H1 (cell line): ENCODE results near the gene PLCZ1. TPM values are rescaled to one million over a fixed set of nuclear protein-coding genes. Genes with fewer than 3 reads are reported as not detected.

ENCODE experiments used
- CTCF ChIA-PET: fragments of 300-600 bp; sonication (Branson Sonifier 250); formaldehyde crosslinking; loops from one replicate; lab custom pipeline; 2021; ENCODE audit not compliant: partially characterized antibody; lab: Charles Lee
- POLR2A ChIA-PET: fragments of 300-600 bp; sonication (Branson Sonifier 250); formaldehyde crosslinking; loops from one replicate; lab custom pipeline; 2021; ENCODE audit warnings: inconsistent platforms; ENCODE audit not compliant: partially characterized antibody; lab: Charles Lee
- DNase-seq, 2 experiments: peaks; one replicate each; pipeline versions ENCODE4 v3.0.0 to v3.0.0-alpha.2; 2010 to 2022; ENCODE audit warnings: low spot score in 2 of 2, low read depth in 1 of 2, mixed read lengths in 1 of 2
- FAIRE-seq: peaks from 2 replicates; lab custom pipeline; 2011; peaks lifted over from hg19 to GRCh38; lab: Jason Lieb, UNC
- H2AFZ ChIP-seq: 2 replicates; pipeline ENCODE4 v1.8.1; 2012; ENCODE audit warnings: low read length, inconsistent platforms
- H2AK5ac ChIP-seq: 2 replicates; pipeline ENCODE4 v1.6.1; 2013; ENCODE audit warnings: low read depth, low read length
- H2BK120ac ChIP-seq: replicated peaks from 2 replicates; pipeline ENCODE3; 2013; ENCODE audit warnings: low read depth, low read length, inconsistent platforms
- H2BK12ac ChIP-seq: 2 replicates; pipeline ENCODE4 v1.6.1; 2013; ENCODE audit warnings: low read depth, low read length
- H2BK15ac ChIP-seq: 2 replicates; pipeline ENCODE4 v1.6.1; 2013; ENCODE audit warnings: low read length
- H2BK20ac ChIP-seq: 2 replicates; pipeline ENCODE4 v1.6.1; 2013; ENCODE audit warnings: low read length
- H2BK5ac ChIP-seq: 2 replicates; pipeline ENCODE4 v1.6.1; 2013; ENCODE audit warnings: low read depth, low read length
- H3K14ac ChIP-seq: 2 replicates; pipeline ENCODE4 v1.6.1; 2013; ENCODE audit warnings: inconsistent platforms; ENCODE audit not compliant: insufficient read length
- H3K18ac ChIP-seq: 2 replicates; pipeline ENCODE4 v1.6.1; 2013; ENCODE audit warnings: low read length; ENCODE audit errors: extremely low read depth
- H3K23ac ChIP-seq: 2 replicates; pipeline ENCODE4 v1.6.1; 2013; ENCODE audit warnings: inconsistent platforms; ENCODE audit not compliant: insufficient read length
- H3K23me2 ChIP-seq: 2 replicates; pipeline ENCODE4 v1.6.1; 2013; ENCODE audit warnings: low read depth, low read length
- H3K27ac ChIP-seq: 2 replicates; pipeline ENCODE4 v1.6.1; 2011; ENCODE audit warnings: low read depth, low read length, inconsistent platforms
- H3K27me3 ChIP-seq, 4 experiments: replicated peaks in 1 of 4; 1 replicate in 1 of 4; 2 replicates in 3 of 4; pipeline versions ENCODE4 v1.6.1 to v1.8.1; 2011 to 2013; ENCODE audit warnings: low read length in 3 of 4, mild to moderate bottlenecking in 3 of 4, inconsistent platforms in 2 of 4, mixed read lengths in 2 of 4, moderate library complexity in 1 of 4; ENCODE audit not compliant: control insufficient read depth in 3 of 4, insufficient read depth in 3 of 4; ENCODE audit errors: extremely low read depth in 1 of 4
- H3K36me3 ChIP-seq, 4 experiments: 2 replicates each; pipeline versions ENCODE4 v1.6.1 to v1.8.1; 2011 to 2013; ENCODE audit warnings: mild to moderate bottlenecking in 4 of 4, low read length in 3 of 4, moderate library complexity in 2 of 4, control low read depth in 1 of 4, inconsistent platforms in 1 of 4; ENCODE audit not compliant: insufficient read depth in 4 of 4, control insufficient read depth in 2 of 4
- H3K4ac ChIP-seq: replicated peaks from 2 replicates; pipeline ENCODE3; 2013; ENCODE audit warnings: low read length, low read depth, mixed read lengths, inconsistent platforms; ENCODE audit not compliant: insufficient read length
- H3K4me1 ChIP-seq, 4 experiments: replicated peaks in 1 of 4; 1 replicate in 1 of 4; 2 replicates in 3 of 4; pipeline versions ENCODE4 v1.6.1 to v1.8.1; 2011 to 2013; ENCODE audit warnings: low read length in 3 of 4, inconsistent platforms in 2 of 4, mixed read lengths in 1 of 4; ENCODE audit not compliant: insufficient read depth in 4 of 4, control insufficient read depth in 3 of 4
- H3K4me2 ChIP-seq, 2 experiments: 2 replicates each; pipeline versions ENCODE4 v1.6.1 to v1.8.1; 2011 to 2013; ENCODE audit warnings: low read depth in 2 of 2, low read length in 2 of 2, control low read depth in 1 of 2, inconsistent platforms in 1 of 2, mild to moderate bottlenecking in 1 of 2; ENCODE audit not compliant: insufficient read depth in 1 of 2
- H3K4me3 ChIP-seq, 4 experiments: fragments of 200-600, 300-600 bp in 1 of 4; sonication (generic), shearing (Covaris generic), sonication (Bioruptor Twin) in 1 of 4; 2 replicates each; pipeline versions ENCODE4 v1.5.1 to v1.8.1; 2011 to 2016; ENCODE audit warnings: low read length in 4 of 4, low read depth in 3 of 4, control low read depth in 2 of 4, inconsistent platforms in 2 of 4, mild to moderate bottlenecking in 2 of 4, mixed read lengths in 1 of 4, moderate library complexity in 1 of 4; ENCODE audit not compliant: insufficient read depth in 2 of 4; ENCODE audit errors: extremely low read depth in 1 of 4
- H3K56ac ChIP-seq: replicated peaks from 2 replicates; pipeline ENCODE3; 2013; ENCODE audit warnings: low read depth, mild to moderate bottlenecking, mixed read lengths, low read length, inconsistent platforms; ENCODE audit not compliant: insufficient read length
- H3K79me1 ChIP-seq: 2 replicates; pipeline ENCODE4 v1.6.1; 2013; ENCODE audit warnings: low read depth, low read length, control low read depth
- H3K79me2 ChIP-seq, 2 experiments: 2 replicates each; pipeline versions ENCODE4 v1.6.1 to v1.8.1; 2012 to 2013; ENCODE audit warnings: low read length in 2 of 2, mild to moderate bottlenecking in 2 of 2, inconsistent platforms in 1 of 2; ENCODE audit not compliant: insufficient read depth in 2 of 2, control insufficient read depth in 1 of 2
- H3K9ac ChIP-seq, 4 experiments: replicated peaks in 1 of 4; 1 replicate in 1 of 4; 2 replicates in 3 of 4; pipeline versions ENCODE4 v1.6.1 to v1.8.1; 2011 to 2013; ENCODE audit warnings: low read depth in 3 of 4, low read length in 3 of 4, control low read depth in 2 of 4, mild to moderate bottlenecking in 2 of 4, moderate library complexity in 2 of 4, inconsistent platforms in 1 of 4; ENCODE audit errors: extremely low read depth in 1 of 4
- H3K9me3 ChIP-seq, 2 experiments: 2 replicates each; pipeline versions ENCODE4 v1.6.1 to v1.8.1; 2012 to 2013; ENCODE audit warnings: mild to moderate bottlenecking in 2 of 2, moderate library complexity in 2 of 2, control low read depth in 1 of 2, inconsistent platforms in 1 of 2, low read depth in 1 of 2, low read length in 1 of 2, mixed read lengths in 1 of 2; ENCODE audit not compliant: insufficient read depth in 2 of 2
- H4K20me1 ChIP-seq, 2 experiments: replicated peaks in 1 of 2; 2 replicates each; pipeline versions ENCODE3 to v1.8.1; 2011 to 2013; ENCODE audit warnings: inconsistent platforms in 2 of 2, low read length in 2 of 2, mild to moderate bottlenecking in 1 of 2; ENCODE audit not compliant: insufficient read depth in 2 of 2, control insufficient read depth in 1 of 2
- H4K5ac ChIP-seq: 2 replicates; pipeline ENCODE4 v1.6.1; 2013; ENCODE audit warnings: low read length, low read depth, mixed read lengths, inconsistent platforms; ENCODE audit not compliant: insufficient read length
- H4K8ac ChIP-seq: 2 replicates; pipeline ENCODE4 v1.8.0; 2013; ENCODE audit warnings: mild to moderate bottlenecking, moderate library complexity, low read length, inconsistent platforms; ENCODE audit not compliant: insufficient read depth; ENCODE audit errors: extremely low read depth
- H4K91ac ChIP-seq: replicated peaks from 2 replicates; pipeline ENCODE3; 2013; ENCODE audit warnings: low read length, mixed read lengths, inconsistent platforms; ENCODE audit not compliant: insufficient read length
- ATF2 ChIP-seq: IDR thresholded peaks from 2 replicates; pipeline ENCODE4 v1.6.1; 2012; ENCODE audit warnings: low read length, inconsistent platforms
- CBX5 ChIP-seq: fragments of 300-800, 300-1000 bp; sonication (generic); IDR thresholded peaks from 2 replicates; pipeline ENCODE4 v1.7.1; 2016; ENCODE audit warnings: antibody characterized with exemption, low read length, low read depth
- CHD2 ChIP-seq: IDR thresholded peaks from 2 replicates; pipeline ENCODE4 v1.6.1; 2012; ENCODE audit warnings: low read length, improper control_type of control experiment
- GABPA ChIP-seq: IDR thresholded peaks from 2 replicates; pipeline ENCODE4 v1.6.1; 2011; ENCODE audit warnings: mild to moderate bottlenecking, low read length, moderate library complexity, borderline replicate concordance; ENCODE audit not compliant: insufficient read depth
- RAD21 ChIP-seq, 2 experiments: IDR thresholded peaks in 1 of 2; conservative IDR thresholded peaks in 1 of 2; 2 replicates each; pipeline ENCODE4 v1.6.1; 2011; ENCODE audit warnings: low read depth in 2 of 2, low read length in 2 of 2, improper control_type of control experiment in 1 of 2, inconsistent platforms in 1 of 2, mild to moderate bottlenecking in 1 of 2, moderate library complexity in 1 of 2
- SP2 ChIP-seq: IDR thresholded peaks from 2 replicates; pipeline ENCODE4 v1.6.1; 2012; ENCODE audit warnings: mild to moderate bottlenecking, low read length, inconsistent platforms
- TAF1 ChIP-seq: IDR thresholded peaks from 2 replicates; pipeline ENCODE4 v1.6.1; 2011; ENCODE audit warnings: mild to moderate bottlenecking, low read depth, low read length
- YY1 ChIP-seq: IDR thresholded peaks from 2 replicates; pipeline ENCODE4 v1.6.1; 2011; ENCODE audit warnings: low read depth, mild to moderate bottlenecking, low read length
- WGBS, 2 experiments: shearing (Covaris generic) in 1 of 2; methylation state at CpG; one replicate each; pipeline versions ENCODE4 v1.1.6 to v1.1.7; 2013 to 2015; ENCODE audit warnings: low lambda C conversion rate in 2 of 2, mixed read lengths in 2 of 2, inconsistent platforms in 1 of 2, low coverage in 1 of 2, missing lambda C conversion rate in 1 of 2; ENCODE audit not compliant: insufficient replicate concordance in 2 of 2, insufficient coverage in 1 of 2, insufficient read length in 1 of 2; ENCODE audit errors: extremely low coverage in 1 of 2, missing lambda C conversion rate in 1 of 2; 5-methylcytosine and 5-hydroxymethylcytosine counted together
- polyA plus RNA-seq, 7 experiments: library from polyadenylated mRNA; depleted of rRNA in 3 of 7; stranded (reverse) in 5 of 7; unstranded in 2 of 7; fragments of >200 nt in 5 of 7; fragments of 200-250 nt in 2 of 7; gene quantifications; 1 replicate in 5 of 7; 2 replicates in 1 of 7; 4 replicates in 1 of 7; pipeline versions ENCODE4 v1.2.1 to v1.2.3, GENCODE V29; 2011 to 2013; ENCODE audit warnings: missing spikeins in 2 of 7, mixed read lengths in 2 of 7
- total RNA-seq: library from RNA; stranded (reverse); fragmentation: NEBNext Ultra II Directional; extraction: Animal tissue kit (Norgen Biotek cat#: 25700); gene quantifications from 2 replicates; pipeline ENCODE4 v1.2.1, GENCODE V29; 2021
- TF ChIP-seq, protein P1 (sequence below): IDR thresholded peaks from 2 replicates; pipeline ENCODE4 v1.6.1; 2011; ENCODE audit warnings: low read depth, mild to moderate bottlenecking, low read length; ENCODE audit not compliant: insufficient read depth

Gene PLCZ1
- total and polyA plus RNA-seq, 2 of the 8 experiments (the other 6 are each of a cell fraction or from before 2014, with no cell fraction given) = not detected

GRCh38 chr12:18640321-18640955 lies 97.4 kb downstream of the PLCZ1 start:
- no peak overlapping the region for H2BK120ac ChIP-seq
- H2AFZ ChIP-seq = no peak overlapping the region
- H3K4me3 ChIP-seq = no peak overlapping the region
- CTCF ChIA-PET = interaction anchor here (0.7 to 2.4 kb wide), 3 partner anchors 11 to 478 kb away, joined by 3 to 7 read pairs (median 5); no protein-coding TSS in a partner anchor
- no peaks in the 10 kb centered on the region for H3K79me2 ChIP-seq
- no peak overlapping the region for H2BK12ac ChIP-seq
- no peak overlapping the region for H2BK5ac ChIP-seq
- no peak overlapping the region for H4K5ac ChIP-seq
- DNase-seq = no peak
- no peak for FAIRE-seq
- H4K91ac ChIP-seq = no peak overlapping the region
- 94% methylated on average over 4 of the region's 4 CpGs; no CpG with 5 or more reads in 1 of the 2 experiments for WGBS, 2 experiments
- no peak overlapping the region for H2BK15ac ChIP-seq
- POLR2A ChIA-PET = no interaction called here
- no peaks in the 10 kb centered on the region for H3K9me3 ChIP-seq
- no peak overlapping the region for H3K14ac ChIP-seq
- H3K4me2 ChIP-seq = no peak overlapping the region
- H3K27me3 ChIP-seq = no peaks in the 10 kb centered on the region
- no peaks in the 10 kb centered on the region for H3K36me3 ChIP-seq
- TF ChIP-seq YY1 (no peak), GABPA (no peak), TAF1 (no peak), RAD21 (IDR thresholded peaks at IDR 0.05 in 1 of 2, conservative IDR thresholded peaks at IDR 0.05 in 1 of 2; ENCODE audit: low read depth in 2 of 2, low read length in 2 of 2) (no peak), CHD2 (no peak), ATF2 (no peak), CBX5 (no peak), SP2 (no peak)
- TF ChIP-seq, protein P1, sequence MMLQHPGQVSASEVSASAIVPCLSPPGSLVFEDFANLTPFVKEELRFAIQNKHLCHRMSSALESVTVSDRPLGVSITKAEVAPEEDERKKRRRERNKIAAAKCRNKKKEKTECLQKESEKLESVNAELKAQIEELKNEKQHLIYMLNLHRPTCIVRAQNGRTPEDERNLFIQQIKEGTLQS = no peak
- TF ChIP-seq, all 59 proteins: peak for 0
- no peak overlapping the region for H3K27ac ChIP-seq
- H2AK5ac ChIP-seq = no peak overlapping the region
- no peak overlapping the region for H3K9ac ChIP-seq
- no peaks in the 10 kb centered on the region for H3K79me1 ChIP-seq
- H3K23ac ChIP-seq = no peak overlapping the region
- H3K4ac ChIP-seq = no peak overlapping the region
- no peak overlapping the region for H2BK20ac ChIP-seq
- H3K56ac ChIP-seq = no peak overlapping the region
- H4K20me1 ChIP-seq = no peaks in the 10 kb centered on the region
- H3K23me2 ChIP-seq = no peaks in the 10 kb centered on the region
- no peak overlapping the region for H4K8ac ChIP-seq
- no peak overlapping the region for H3K18ac ChIP-seq
- H3K4me1 ChIP-seq = no peaks in the 10 kb centered on the region
